AG10803 (cell line): Measurements from ENCODE around the gene GJA10.
A peak's percentile ranks its signal among the peaks of the same experiment; 100 is the strongest.
"Not testable (repeated sequence)": the region's sequence is repeated elsewhere in the genome, so short reads cannot be mapped to it uniquely, and the experiment has no call there.

Source experiments
- DNase-seq: peaks from one replicate; pipeline ENCODE4 v3.0.0; 2010; ENCODE audit warnings: low read depth
- H3K4me3 ChIP-seq: 2 replicates; pipeline ENCODE4 v1.5.1; 2011; ENCODE audit warnings: mild to moderate bottlenecking, low read length, control low read depth
- CTCF ChIP-seq: conservative IDR thresholded peaks from 2 replicates; pipeline ENCODE4 v1.5.1; 2011; ENCODE audit warnings: mild to moderate bottlenecking, low read length, control low read depth, inconsistent platforms

Gene GJA10

DNA sequence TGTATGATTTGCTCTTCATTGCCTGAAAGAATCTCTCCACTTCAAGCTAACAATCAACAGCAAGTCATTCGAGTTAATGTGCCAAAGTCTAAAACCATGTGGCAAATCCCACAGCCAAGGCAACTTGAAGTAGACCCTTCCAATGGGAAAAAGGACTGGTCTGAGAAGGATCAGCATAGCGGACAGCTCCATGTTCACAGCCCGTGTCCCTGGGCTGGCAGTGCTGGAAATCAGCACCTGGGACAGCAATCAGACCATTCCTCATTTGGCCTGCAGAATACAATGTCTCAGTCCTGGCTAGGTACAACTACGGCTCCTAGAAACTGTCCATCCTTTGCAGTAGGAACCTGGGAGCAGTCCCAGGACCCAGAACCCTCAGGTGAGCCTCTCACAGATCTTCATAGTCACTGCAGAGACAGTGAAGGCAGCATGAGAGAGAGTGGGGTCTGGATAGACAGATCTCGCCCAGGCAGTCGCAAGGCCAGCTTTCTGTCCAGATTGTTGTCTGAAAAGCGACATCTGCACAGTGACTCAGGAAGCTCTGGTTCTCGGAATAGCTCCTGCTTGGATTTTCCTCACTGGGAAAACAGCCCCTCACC is 1.1 kb downstream of the GJA10 start:
- TF ChIP-seq CTCF = no peak
- no peak overlapping the region for H3K4me3 ChIP-seq
- DNase-seq = peak; percentile 34

DNA sequence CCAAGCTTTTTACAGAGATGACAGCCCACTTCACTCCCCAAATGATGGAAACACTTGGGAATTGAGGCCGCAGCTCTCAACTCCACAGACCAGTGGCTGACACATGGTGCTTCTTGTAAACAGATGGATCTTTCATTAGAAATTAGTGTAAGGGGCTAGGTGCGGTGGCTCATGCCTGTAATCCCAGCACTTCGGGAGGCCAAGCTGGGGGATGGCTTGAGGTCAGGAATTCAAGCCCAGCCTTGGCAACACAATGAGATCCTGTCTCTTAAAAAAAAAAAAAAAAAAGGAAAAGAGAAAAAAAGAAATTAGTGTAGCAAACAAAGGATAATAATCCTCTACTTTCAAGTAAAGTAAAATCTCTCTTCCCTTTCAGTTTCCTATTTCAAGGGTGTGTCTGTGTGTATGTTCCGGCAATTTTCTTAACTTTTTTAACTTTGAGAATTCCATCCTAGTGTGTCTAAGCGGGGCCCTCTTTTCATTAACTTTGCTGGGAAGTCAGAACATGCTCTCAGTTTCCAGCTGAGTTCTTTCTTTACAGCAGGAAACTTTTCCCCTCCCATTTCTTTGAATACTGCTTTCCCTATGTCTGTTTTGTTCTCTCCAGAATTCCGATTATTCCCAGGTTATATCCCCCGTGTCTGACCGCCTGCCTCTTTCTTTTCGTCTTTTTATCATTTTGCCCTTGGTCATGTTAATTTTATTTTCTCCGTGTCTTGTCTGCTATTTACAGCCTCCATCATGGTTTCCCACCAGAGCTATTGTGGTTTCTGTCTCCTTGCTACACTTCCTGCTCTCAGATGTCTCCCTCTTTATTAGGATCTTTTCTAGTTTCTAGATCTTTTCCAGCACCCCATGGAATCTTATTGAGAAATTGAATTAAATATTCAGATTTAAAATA is 16.0 kb downstream of the GJA10 start:
- DNase-seq, H3K4me3 ChIP-seq: not testable (repeated sequence)

DNA sequence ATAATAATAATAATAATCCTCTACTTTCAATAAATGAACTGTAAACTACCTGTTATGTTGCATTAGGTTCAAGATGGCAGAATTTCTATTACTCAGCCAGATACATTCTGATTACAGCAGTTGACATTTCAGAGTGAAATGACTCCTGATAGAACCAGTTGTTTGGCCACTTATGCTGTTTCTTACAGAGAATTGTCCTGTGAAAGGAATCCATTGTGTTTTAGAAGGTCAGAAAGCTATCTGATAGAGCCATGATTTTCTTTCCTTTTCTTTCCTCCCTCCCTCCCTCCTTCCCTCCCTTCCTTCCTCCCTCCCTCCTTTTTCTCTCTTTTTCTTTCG is 16.6 kb downstream of the GJA10 start:
- DNase-seq = no peak
- no peak overlapping the region for H3K4me3 ChIP-seq
- TF ChIP-seq CTCF = no peak

DNA sequence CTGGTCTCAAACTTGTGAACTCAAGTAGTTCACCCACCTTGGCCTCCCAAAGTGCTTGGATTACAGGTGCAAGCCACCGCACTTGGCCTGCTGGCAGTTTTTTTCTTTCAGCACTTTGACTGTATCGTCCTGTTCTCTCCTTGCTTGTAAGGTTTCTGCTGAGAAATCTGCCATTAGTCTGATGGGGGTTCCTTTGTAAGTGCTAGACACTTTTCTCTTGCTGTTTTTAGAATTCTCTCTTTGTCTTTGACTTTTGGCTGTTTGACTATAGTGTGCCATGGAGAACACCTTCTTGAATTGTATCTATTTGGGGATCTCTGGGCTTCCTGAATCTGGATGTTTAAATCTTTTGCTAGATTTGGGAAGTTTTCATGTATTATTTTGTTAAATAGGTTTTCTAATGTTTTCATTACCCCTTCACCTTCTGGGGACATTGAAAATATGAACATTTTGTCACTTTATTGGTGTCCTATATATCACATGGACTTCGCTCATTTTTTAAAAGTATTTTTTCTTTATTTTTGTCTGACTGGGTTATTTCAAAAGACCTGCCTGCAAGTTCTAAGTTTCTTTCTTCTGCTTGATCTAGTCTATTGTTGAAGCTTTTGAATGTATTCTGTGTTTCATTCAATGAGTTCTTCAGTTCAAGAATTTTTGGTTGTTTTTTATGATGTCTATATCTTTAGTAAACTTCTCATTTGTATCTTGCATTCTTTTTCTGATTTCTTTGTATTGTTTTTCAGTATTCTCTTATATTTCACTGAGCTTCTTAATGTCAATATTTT is 22.1 kb downstream of the GJA10 start:
- DNase-seq = no peak
- TF ChIP-seq CTCF = no peak
- H3K4me3 ChIP-seq = no peak overlapping the region

- DNase-seq = no peak
- no peak for TF ChIP-seq CTCF
- H3K4me3 ChIP-seq = no peak overlapping the region
Observed at GRCh38 chr6:89917216-89917615, 22.9 kb downstream of the GJA10 start.

GRCh38 chr6:89917801-89918366 is 23.6 kb downstream of the GJA10 start:
- no peak overlapping the region for H3K4me3 ChIP-seq
- DNase-seq = no peak
- TF ChIP-seq CTCF = no peak

GRCh38 chr6:89921197-89921596 is 26.9 kb downstream of the GJA10 start:
- no peak overlapping the region for H3K4me3 ChIP-seq
- no peak for DNase-seq
- TF ChIP-seq CTCF = no peak
